HG03139 (cell line): ENCODE measurements around the gene SNX30.

Experiments used
- ATAC-seq: cut with Tn5 transposase; IDR thresholded peaks from one replicate; pipeline ENCODE4 v1.9.1; 2021; ENCODE audit not compliant: unreplicated experiment

Gene SNX30

DNA sequence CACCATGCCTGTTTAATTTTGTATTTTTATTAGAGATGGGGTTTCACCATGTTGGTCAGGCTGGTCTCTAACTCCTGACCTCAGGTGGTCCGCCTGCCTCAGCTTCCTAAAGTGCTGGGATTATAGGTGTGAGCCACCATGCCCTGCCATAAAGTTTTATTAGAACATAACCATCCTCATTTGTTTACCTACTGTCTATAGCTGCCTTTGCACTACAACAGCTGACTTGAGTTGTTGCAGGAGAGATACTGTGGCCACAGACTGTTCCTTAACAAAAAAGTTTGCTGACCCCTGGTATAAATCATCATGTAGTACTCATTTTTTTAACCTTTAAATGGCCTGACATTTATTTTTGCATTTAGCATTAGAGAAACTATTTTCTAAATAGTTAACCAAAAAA lies 31.7 kb downstream of the SNX30 start:
- ATAC-seq = no peak

DNA sequence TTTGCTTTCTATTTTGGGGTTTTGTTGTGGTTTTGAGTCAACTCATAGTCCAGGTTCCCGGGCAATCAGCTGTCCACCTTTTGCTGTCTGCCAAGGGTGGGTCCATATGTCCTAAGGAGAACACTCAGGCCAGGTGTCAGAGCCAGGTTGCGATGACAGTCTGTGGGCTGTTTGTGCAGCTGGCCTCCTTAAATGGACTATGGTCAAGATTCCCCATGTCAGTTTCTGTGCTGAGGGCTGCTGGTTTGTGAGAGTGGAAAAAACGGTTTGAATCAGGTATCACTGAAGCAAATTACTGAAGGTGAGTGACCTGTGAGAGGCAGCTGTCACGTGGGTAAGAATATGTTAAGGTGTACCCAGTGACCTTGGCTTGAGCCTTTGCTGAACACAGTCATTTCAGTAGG lies 33.0 kb downstream of the SNX30 start:
- ATAC-seq = no peak

DNA sequence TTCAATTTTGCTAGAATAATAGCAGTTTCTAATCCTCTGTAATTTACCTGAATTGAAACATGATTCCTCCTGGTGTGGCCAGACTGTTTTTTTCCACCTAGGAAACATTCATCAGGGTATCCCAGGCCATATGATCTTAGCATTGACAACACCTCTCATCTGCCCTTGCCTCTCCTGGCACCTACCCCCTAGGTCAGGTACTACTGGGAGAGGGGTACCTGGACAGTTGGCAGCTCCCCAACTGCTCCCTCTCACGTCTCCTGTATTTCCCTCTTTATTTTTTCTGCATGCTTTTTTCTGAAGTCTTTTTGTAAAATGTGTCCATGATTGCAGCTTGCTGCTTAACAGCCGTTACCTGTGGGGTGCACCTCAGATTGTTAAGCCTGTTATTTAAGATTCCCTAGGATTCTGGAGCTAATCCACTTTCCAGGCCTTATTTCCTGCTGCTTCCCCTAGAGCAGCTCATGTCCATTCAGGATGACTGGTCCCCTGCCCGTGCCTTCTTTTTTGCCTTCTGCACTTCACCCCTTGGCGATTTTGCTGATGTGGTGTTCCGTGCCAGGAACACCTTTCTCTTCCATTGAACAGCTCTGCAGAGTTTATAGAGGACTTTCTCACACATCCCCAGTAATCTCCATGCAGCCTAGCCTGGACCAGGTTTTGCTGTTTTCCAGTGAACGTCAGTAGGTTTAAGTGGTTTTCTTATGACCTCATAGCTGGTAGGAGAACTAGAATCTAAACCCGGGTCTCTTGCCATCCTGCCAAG lies 33.6 kb downstream of the SNX30 start:
- no peak for ATAC-seq

- no peak for ATAC-seq
Measured at GRCh38 chr9:112785986-112786385, 35.4 kb downstream of the SNX30 start.

GRCh38 chr9:112786829-112787520 lies 36.4 kb downstream of the SNX30 start:
- ATAC-seq = no peak

GRCh38 chr9:112787978-112788377 lies 37.4 kb downstream of the SNX30 start:
- no peak for ATAC-seq

DNA sequence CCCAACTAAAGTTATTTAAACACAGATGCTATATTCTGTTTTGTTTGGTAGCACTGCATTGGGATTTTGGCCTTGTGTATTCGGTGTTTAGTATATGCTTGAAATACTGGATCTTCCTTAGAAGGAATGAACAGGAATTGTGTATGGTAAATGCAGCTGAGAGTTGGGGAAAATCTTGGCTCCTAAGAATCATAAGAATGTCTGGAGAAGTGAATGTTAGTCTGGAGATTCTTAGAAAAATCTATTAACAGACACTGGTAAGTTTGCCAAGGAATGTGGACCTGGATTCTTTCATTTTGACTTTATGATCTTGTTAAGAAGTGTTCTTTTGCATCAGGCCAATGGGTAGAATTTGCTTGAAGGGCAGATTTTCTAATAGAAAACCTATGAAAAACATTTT lies 38.9 kb downstream of the SNX30 start:
- no peak for ATAC-seq

GRCh38 chr9:112789891-112790774 lies 39.6 kb downstream of the SNX30 start:
- ATAC-seq = no peak

- ATAC-seq = no peak
Measured at GRCh38 chr9:112792670-112793069, 42.1 kb downstream of the SNX30 start.

GRCh38 chr9:112793213-112793810 lies 42.8 kb downstream of the SNX30 start:
- peak; percentile 77 for ATAC-seq

DNA sequence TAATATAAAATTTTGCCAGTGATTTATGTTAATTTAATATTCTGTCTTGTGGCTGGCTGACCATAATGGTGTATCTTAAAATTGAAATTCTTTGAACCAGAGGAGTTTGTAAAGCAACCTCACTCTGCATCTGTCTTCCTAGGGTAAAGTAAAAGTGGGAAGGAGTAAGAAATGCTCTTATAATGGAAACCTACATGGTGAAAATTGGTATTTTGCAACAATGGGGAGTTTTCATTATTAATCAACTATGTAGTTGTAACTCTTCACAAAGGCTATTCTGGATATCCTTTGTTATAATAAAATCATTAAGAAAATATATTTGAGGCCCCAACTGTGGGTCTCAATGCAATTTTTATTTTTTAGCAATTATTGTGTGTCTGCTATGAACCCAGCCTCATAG lies 44.2 kb downstream of the SNX30 start:
- no peak for ATAC-seq

DNA sequence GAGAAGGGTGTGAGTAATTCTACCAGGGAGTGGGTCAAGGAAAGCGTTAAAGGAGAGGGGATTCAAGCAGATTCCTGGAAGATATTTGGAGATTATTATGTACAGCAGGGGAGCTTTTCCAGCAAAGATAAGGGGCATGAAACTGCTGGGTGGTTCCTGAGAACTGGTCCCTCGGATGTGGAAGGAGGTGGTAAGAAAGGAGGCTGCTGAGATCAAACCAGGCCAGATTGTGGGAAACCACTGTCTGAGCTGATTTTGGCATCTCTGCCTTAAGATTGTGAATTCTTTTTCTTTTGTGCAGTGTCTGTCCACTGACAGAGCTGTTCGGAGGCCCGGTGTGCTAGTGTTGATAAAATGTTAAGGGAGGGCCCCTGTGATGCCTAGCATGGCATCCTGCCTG lies 45.4 kb downstream of the SNX30 start:
- no peak for ATAC-seq

DNA sequence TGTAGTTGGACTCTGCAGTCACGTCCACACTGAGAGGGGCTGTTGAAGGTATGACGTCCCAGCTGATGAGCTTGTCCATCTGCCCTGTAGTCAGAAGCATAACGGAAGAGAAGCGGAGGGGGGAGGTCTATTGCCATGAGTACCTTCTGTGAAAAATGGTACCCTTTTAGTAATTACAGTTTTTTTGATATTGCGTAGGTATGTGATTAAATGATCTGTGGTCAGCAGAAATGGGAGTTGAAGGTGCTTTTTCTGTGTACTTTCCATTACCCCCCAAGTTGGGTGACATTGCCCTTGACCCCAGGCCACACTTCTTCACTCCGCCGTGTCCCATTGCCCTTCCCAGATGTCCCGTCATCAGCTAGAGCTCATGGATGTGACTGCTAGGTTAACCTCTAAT lies 45.9 kb downstream of the SNX30 start:
- no peak for ATAC-seq

GRCh38 chr9:112809351-112809848 lies 58.8 kb downstream of the SNX30 start:
- ATAC-seq = peak; percentile 98

DNA sequence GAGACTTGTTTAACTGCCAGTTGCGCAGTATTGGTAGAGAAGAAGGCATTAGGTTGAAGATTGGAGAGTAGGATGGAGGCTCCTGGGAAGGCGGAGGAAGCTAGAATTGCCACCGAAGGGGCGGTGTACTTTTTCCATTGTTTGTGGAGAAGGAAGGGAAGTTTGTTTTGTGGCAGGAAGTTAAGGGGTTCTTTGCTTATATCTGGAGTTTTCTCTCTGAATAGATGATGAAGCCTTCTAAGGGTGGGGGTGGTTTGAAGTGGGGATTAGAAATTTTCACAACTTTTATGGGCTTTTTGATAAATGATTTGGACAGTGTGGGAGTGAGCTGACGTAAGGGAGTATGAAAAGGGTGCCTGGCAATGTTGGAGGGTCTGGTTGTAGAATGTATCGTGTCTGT lies 59.3 kb downstream of the SNX30 start:
- ATAC-seq = no peak

- no peak for ATAC-seq
Measured at GRCh38 chr9:112810696-112811490, 60.3 kb downstream of the SNX30 start.

DNA sequence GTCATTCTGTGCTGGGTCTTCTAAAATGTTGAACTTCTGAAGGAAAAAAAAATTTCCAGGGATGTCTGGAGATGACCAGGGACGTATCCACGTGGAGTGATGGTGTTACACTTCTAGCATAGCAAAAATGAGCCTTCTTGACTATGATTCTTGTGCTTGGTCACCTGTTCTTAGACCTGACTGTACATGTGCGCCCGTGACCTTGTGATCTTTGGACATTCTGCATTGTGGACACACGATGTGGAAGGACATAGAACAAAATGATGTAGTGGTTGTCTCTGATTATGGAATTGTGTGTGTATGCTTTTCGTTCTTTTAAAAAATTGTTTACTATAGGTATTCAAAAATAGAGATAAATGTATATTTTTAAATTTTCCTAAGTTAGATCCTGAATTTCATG lies 61.0 kb downstream of the SNX30 start:
- ATAC-seq = no peak

GRCh38 chr9:112815868-112816267 lies 65.3 kb downstream of the SNX30 start:
- ATAC-seq = no peak

- peak; percentile 56 for ATAC-seq
Measured at GRCh38 chr9:112817860-112818203, 67.3 kb downstream of the SNX30 start.
